AG09319 (cell line): ENCODE data around the gene NSDHL.
A peak's percentile ranks its signal among the peaks of the same experiment; 100 is the strongest.

Experiments
- DNase-seq: peaks from one replicate; pipeline ENCODE4 v3.0.0-alpha.2; 2010; ENCODE audit warnings: low read depth; ENCODE audit errors: extremely low read depth
- TF ChIP-seq, protein P1 (sequence below): IDR thresholded peaks from 2 replicates; pipeline ENCODE4 v1.5.1; 2011; ENCODE audit warnings: low read depth, mild to moderate bottlenecking, inconsistent platforms, low read length, moderate library complexity

NSDHL gene

DNA sequence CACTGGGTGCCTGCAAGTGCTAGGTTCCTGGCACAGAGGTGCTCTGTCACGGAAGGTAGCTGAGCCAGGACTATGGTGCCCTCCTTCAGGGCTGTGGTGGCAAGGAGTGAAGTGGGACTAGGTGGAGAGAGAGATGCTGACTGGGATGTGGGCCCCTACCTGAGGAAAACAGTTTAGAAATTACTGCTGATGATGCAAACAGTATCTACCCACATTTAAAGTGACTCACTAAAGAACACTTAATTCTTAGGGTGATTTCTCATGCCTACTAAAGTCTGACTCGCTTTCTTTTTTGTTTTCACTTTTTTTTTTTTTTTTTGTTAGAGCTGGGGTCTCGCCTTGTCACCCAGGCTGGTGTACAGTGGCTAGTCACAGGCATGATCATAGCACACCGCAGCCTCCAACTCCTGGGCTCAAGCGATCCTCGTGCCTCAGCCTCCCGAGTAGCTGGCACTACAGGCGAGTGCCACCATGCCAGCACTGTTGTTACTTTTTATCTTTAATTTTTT, 70.1 kb downstream of the NSDHL start:
- TF ChIP-seq, protein P1, sequence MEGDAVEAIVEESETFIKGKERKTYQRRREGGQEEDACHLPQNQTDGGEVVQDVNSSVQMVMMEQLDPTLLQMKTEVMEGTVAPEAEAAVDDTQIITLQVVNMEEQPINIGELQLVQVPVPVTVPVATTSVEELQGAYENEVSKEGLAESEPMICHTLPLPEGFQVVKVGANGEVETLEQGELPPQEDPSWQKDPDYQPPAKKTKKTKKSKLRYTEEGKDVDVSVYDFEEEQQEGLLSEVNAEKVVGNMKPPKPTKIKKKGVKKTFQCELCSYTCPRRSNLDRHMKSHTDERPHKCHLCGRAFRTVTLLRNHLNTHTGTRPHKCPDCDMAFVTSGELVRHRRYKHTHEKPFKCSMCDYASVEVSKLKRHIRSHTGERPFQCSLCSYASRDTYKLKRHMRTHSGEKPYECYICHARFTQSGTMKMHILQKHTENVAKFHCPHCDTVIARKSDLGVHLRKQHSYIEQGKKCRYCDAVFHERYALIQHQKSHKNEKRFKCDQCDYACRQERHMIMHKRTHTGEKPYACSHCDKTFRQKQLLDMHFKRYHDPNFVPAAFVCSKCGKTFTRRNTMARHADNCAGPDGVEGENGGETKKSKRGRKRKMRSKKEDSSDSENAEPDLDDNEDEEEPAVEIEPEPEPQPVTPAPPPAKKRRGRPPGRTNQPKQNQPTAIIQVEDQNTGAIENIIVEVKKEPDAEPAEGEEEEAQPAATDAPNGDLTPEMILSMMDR = no peak
- DNase-seq = no peak

DNA sequence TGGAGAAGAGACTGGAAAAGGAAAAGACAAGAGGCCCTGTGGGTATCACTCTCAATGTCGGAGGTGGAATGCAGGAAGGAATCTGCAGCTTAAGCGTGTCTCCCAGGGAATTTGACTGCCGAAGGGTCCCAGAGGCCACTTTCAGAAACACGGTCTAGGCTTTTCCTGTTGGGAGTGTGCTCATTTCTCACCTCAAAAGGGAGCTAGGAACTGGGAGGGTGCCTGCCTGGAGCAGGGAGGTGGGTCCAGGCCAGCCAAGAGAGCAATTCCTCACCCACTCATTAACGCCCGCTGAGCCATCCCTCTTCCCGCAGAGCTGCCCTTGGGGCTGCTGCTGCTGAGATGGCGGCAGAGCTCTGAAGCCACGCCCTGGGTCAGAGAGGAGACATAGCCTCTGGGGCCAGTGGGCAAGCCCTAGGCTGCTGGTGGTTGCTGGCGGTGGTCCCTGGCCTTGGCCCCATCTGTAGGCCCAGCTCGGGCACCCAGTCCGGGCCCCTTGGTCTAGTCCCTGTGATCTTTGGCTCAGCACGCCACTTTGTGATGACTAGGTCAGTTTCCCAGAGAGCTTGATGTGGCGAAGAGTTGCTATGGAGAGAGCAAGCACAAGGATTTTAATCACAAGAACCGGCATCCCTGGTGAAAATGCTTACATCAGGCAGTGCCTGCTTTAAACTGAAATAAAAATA, 71.1 kb downstream of the NSDHL start:
- no peak for DNase-seq
- TF ChIP-seq, protein P1 = no peak

DNA sequence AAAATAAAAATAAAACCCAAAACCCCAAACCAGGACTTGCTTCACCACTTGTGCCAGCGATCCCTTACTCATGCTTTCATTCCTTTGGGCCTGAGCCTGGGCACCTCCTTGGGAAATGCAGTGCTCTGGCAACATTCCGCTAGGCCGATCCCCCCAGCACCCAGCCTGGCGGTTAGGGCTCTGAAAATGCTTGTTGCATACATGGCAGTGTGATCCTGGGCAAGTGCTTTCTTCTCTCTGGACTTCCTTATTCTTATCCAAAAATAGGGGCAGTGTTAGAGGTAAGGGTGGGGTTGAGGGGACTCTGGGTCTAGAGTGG, 71.6 kb downstream of the NSDHL start:
- TF ChIP-seq, protein P1 = no peak
- DNase-seq = no peak

DNA sequence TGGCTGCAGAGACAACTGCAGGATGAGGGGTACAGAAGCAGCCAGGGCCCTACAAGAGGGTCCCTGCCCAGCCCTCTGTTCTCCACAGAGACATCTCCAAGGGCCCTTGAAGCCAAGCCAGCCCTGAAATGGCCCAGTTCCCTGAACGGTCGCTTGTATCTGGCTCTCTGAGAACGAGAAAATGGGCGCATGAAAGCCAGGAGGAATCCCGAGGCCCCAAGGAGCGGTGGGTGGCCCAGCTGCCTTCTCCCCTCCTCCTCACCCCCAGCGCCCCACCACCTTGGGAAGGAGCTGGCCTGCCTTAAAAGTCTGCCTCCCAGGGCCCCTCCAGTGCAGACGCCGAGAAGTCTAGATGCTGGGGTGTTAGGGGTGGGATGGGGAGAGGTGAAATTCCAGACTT, 72.7 kb downstream of the NSDHL start:
- TF ChIP-seq, protein P1 = no peak

DNA sequence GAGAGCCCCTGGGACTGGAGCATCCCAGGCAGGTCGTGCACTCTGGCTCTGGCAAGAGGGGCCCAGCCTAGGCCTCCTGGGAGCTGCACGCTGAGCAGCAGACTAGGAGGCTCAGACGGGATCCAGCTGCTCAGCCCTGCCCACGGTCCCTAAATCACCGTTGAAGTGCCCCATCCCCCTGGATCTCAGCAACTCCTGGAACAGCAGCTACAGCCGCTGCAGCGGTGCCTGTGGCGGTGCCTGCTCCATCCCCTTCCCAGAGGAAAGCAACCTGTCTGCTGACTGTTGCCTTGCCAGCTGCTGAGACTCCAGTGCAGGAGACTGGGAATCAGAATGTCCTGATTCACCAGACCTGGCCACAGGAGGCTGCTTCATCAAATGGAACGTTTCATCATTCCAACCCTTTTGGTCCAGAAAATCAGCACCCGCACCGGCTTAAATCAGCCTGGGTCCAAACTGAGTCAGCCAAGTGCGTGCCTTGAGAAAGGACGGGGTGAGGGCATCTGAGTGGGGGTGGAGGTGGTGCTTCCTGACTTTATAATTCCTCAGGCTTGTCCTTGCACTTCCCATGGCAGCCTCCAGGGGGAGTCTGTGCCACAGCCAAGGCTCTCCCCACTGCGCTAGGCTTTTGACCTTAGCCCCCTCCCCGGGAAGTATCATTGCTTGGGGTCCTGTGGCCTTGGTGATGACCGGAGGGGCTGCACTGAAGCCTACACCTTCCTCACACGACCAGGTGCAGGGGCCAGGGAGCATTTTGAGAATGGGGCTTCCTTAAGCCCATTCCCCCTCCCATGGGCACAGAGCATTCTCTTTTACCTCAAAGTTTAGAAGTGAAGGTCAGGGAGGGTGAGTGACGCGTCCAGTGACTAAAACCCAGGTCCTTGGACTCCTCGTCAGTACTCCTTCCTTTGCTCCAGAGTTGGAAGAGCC, 73.6 kb downstream of the NSDHL start:
- DNase-seq = peak; percentile 11
- TF ChIP-seq, protein P1 = peak; percentile 84

More for the DNA sequence above, 72.7 kb downstream of the NSDHL start:
- no peak for DNase-seq

DNA sequence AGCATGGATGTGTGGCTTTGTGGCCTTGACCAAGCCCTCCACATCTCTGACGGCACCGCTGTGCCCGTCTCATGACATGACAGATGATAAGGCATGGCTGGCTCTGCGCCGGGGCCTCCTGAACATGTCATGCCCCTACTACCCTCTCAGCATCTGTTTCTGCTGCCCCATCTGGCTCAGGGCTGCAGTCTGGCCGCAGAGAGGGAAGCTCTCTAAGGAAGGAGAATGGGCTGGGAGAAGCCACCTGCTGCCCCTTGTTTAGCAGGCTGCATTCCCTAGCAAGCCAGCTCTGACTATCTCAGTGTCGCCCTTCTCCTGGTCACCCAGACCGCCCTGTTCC, 74.2 kb downstream of the NSDHL start:
- TF ChIP-seq, protein P1 = no peak
- DNase-seq = no peak

DNA sequence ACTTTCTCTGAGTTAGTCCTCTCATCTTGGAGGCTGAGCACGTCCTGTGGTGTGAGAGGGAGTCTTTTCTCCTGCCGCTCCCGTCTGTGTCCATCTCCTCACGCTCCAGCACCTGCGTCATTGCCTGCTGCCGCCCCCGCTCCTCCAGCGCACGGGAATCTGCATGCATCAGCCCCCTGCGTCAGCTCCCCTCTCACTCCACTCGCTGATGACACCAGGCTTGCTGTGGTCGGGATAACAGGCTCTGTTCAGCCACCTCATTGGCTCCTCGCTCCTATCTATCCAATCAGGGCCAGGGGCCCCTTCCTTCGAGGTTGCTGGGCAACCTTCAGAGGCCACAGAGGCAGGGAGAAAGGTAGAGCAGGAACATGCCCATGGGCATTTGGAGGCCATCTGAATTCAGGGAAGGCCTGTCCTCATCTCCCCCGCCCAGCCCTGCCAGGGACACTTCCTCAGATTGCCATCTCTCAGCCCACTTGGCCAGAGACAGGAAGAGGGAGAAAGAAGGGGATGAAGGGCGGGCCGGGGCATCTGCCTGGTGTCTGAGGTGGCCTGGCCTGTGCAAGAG, 76.3 kb downstream of the NSDHL start:
- no peak for DNase-seq

More for the DNA sequence above, 76.3 kb downstream of the NSDHL start:
- TF ChIP-seq, protein P1 = no peak
